Testis (tissue), 2 donors: ENCODE measurements around the gene ZNF775.

Experiments used
- POLR2A ChIP-seq: fragments of 450-650 bp; IDR thresholded peaks from one replicate; pipeline ENCODE4 v1.6.1; 2017; ENCODE audit warnings: antibody characterized with exemption, mild to moderate bottlenecking, moderate library complexity
- TF ChIP-seq, protein P1 (sequence below), 3 experiments: fragments of 450-650 bp in 2 of 3; fragments of 200-600 bp in 1 of 3; sonication (generic) in 1 of 3; IDR thresholded peaks; one replicate each; pipeline ENCODE4 v1.5.1; 2016 to 2019; ENCODE audit warnings: antibody characterized with exemption in 3 of 3, mild to moderate bottlenecking in 2 of 3, moderate library complexity in 1 of 3

DNA sequence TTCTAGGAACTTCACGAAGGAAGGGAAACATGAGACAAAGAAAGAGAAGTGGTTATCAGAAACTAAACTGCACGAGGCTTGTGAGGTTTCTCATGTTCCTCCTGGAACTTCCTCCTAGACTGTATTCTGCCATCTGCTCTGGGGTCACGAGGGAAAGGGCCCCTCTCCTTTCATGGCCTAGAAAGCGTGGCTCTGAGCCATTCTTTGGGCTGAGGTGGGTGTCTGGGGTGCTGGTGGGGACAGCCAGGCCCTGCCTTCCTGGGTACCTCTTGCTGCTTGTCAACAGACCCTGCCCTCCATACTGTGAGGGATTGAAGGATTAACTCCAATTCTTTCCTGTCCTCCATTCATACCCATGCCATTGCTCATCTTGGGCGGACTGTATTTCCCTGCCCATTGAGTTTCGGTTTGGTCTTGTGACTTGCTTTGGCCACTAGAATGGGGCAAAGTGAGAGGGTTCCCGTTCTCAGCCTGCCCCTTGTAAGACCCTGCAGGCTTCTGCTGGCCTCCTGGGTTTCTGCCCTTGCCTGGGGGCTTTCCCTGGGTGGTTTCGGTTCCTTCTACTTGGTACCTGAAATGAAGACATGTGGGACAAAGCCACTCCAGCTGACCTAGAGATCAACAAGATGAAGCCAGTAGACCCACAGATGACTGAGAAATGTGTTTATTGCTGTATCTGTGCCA, 56.4 kb downstream of the ZNF775 start:
- TF ChIP-seq, protein P1, sequence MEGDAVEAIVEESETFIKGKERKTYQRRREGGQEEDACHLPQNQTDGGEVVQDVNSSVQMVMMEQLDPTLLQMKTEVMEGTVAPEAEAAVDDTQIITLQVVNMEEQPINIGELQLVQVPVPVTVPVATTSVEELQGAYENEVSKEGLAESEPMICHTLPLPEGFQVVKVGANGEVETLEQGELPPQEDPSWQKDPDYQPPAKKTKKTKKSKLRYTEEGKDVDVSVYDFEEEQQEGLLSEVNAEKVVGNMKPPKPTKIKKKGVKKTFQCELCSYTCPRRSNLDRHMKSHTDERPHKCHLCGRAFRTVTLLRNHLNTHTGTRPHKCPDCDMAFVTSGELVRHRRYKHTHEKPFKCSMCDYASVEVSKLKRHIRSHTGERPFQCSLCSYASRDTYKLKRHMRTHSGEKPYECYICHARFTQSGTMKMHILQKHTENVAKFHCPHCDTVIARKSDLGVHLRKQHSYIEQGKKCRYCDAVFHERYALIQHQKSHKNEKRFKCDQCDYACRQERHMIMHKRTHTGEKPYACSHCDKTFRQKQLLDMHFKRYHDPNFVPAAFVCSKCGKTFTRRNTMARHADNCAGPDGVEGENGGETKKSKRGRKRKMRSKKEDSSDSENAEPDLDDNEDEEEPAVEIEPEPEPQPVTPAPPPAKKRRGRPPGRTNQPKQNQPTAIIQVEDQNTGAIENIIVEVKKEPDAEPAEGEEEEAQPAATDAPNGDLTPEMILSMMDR (IDR thresholded peaks at IDR 0.05) = no peak
- TF ChIP-seq POLR2A = no peak
